Fibroblast of lung (primary cell): Measurements from ENCODE around the gene MKKS. TPM values are rescaled to one million over a fixed set of nuclear protein-coding genes. Genes with fewer than 3 reads are reported as not detected.

ENCODE experiments used
- DNase-seq, 2 donors: peaks; one replicate each; pipeline versions ENCODE4 v3.0.0 to v3.0.0-alpha.2; 2010; ENCODE audit warnings: low read depth in 2 of 2
- H2AFZ ChIP-seq: 2 replicates; pipeline ENCODE4 v1.5.1; 2012; ENCODE audit warnings: low read length, control low read depth, inconsistent platforms
- H3K27ac ChIP-seq: 2 replicates; pipeline ENCODE4 v1.5.1; 2011; ENCODE audit warnings: low read length, control low read depth; ENCODE audit not compliant: insufficient read depth
- H3K27me3 ChIP-seq: 2 replicates; pipeline ENCODE4 v1.5.1; 2011; ENCODE audit warnings: mild to moderate bottlenecking, low read length; ENCODE audit not compliant: control insufficient read depth, insufficient read depth
- H3K36me3 ChIP-seq: 2 replicates; pipeline ENCODE4 v1.5.1; 2011; ENCODE audit warnings: low read length; ENCODE audit not compliant: control insufficient read depth, insufficient read depth
- H3K4me1 ChIP-seq: 2 replicates; pipeline ENCODE4 v1.5.1; 2011; ENCODE audit warnings: low read length; ENCODE audit not compliant: control insufficient read depth, insufficient read depth; ENCODE audit errors: extremely low read depth
- H3K4me2 ChIP-seq: 2 replicates; pipeline ENCODE4 v1.5.1; 2011; ENCODE audit warnings: low read length, control low read depth; ENCODE audit not compliant: insufficient read depth; ENCODE audit errors: extremely low read depth
- H3K4me3 ChIP-seq, 4 experiments: fragments of 200-600 bp in 1 of 4; sonication (generic) in 1 of 4; replicated peaks in 1 of 4; 2 replicates each; pipeline ENCODE4 v1.5.1; 2011 to 2016; ENCODE audit warnings: low read length in 4 of 4, low read depth in 3 of 4, mild to moderate bottlenecking in 3 of 4, control low read depth in 2 of 4, inconsistent platforms in 1 of 4, mixed read lengths in 1 of 4; ENCODE audit not compliant: insufficient read depth in 1 of 4; ENCODE audit errors: control extremely low read depth in 1 of 4
- H3K79me2 ChIP-seq: 2 replicates; pipeline ENCODE4 v1.5.1; 2012; ENCODE audit warnings: mild to moderate bottlenecking, low read length, inconsistent platforms; ENCODE audit not compliant: control insufficient read depth, insufficient read depth
- H3K9ac ChIP-seq: 2 replicates; pipeline ENCODE4 v1.5.1; 2011; ENCODE audit warnings: mild to moderate bottlenecking, low read length, control low read depth; ENCODE audit not compliant: insufficient read depth
- H3K9me3 ChIP-seq: 2 replicates; pipeline ENCODE4 v1.5.1; 2012; ENCODE audit warnings: low read depth, low read length; ENCODE audit not compliant: control insufficient read depth, insufficient read depth
- H4K20me1 ChIP-seq: 2 replicates; pipeline ENCODE4 v1.5.1; 2011; ENCODE audit warnings: low read length; ENCODE audit not compliant: control insufficient read depth, insufficient read depth; ENCODE audit errors: extremely low read depth
- CTCF ChIP-seq, 2 donors: IDR thresholded peaks in 1 of 2; conservative IDR thresholded peaks in 1 of 2; 1 replicate in 1 of 2; 2 replicates in 1 of 2; pipeline ENCODE4 v1.5.1; 2011 to 2012; ENCODE audit warnings: low read length in 2 of 2, control low read depth in 1 of 2, inconsistent platforms in 1 of 2, low read depth in 1 of 2, mild to moderate bottlenecking in 1 of 2
- EZH2 ChIP-seq: IDR thresholded peaks from 2 replicates; pipeline ENCODE4 v1.5.1; 2012; ENCODE audit warnings: low read length, control low read depth, mild to moderate bottlenecking; ENCODE audit errors: missing control alignments
- polyA plus RNA-seq, 2 donors: library from polyadenylated mRNA; depleted of rRNA in 1 of 2; stranded (reverse) in 1 of 2; unstranded in 1 of 2; fragments of >200 nt; gene quantifications; 2 replicates each; pipeline ENCODE4 v1.2.1, GENCODE V29; 2011 to 2012; ENCODE audit warnings: missing spikeins in 1 of 2
- total RNA-seq: library from RNA; depleted of rRNA; stranded (reverse); fragments of >200 nt; gene quantifications from 2 replicates; pipeline ENCODE4 v1.2.1, GENCODE V29; 2014

MKKS gene
- total and polyA plus RNA-seq, 2 donors (not counting 1 experiment from before 2014, with no cell fraction given), result 6.4 to 13.1 TPM

- no peaks in the 10 kb centered on the region for H4K20me1 ChIP-seq
- no peaks in the 10 kb centered on the region for H3K27me3 ChIP-seq
- no peaks in the 10 kb centered on the region for H3K79me2 ChIP-seq
- no peak overlapping the region for H3K9ac ChIP-seq
- H3K36me3 ChIP-seq, result peaks cover 3% of the 10 kb centered on the region
- H3K4me1 ChIP-seq, result no peaks in the 10 kb centered on the region
- no peak overlapping the region for H3K27ac ChIP-seq
- no peak overlapping the region for H2AFZ ChIP-seq
- TF ChIP-seq CTCF (conservative IDR thresholded peaks at IDR 0.05 in 1 of 2, IDR thresholded peaks at IDR 0.05 in 1 of 2; ENCODE audit: low read depth in 1 of 2, low read length in 2 of 2), result peak; percentile 23 to 33
- no peak for TF ChIP-seq EZH2
- peak; percentile 18 to 39 for DNase-seq
- no peak overlapping the region for H3K4me2 ChIP-seq
- H3K4me3 ChIP-seq, result no peak overlapping the region
- no peaks in the 10 kb centered on the region for H3K9me3 ChIP-seq
These were observed 21.2 kb downstream of the MKKS start for GRCh38 chr20:10412591-10413408.

GRCh38 chr20:10411673-10412072 is 22.3 kb downstream of the MKKS start:
- Histone ChIP-seq H3K4me1 (no peaks in the 10 kb centered on the region), H3K4me2 (no peak overlapping the region), H3K9me3 (no peaks in the 10 kb centered on the region), H3K27ac (no peak overlapping the region), H3K27me3 (no peaks in the 10 kb centered on the region), H2AFZ (no peak overlapping the region), H3K4me3 (no peak overlapping the region), H3K36me3 (peaks cover 3% of the 10 kb centered on the region), H3K9ac (no peak overlapping the region), H4K20me1 (no peaks in the 10 kb centered on the region), H3K79me2 (no peaks in the 10 kb centered on the region)
- DNase-seq, result no peak
- TF ChIP-seq EZH2, result no peak
- no peak for TF ChIP-seq CTCF (conservative IDR thresholded peaks at IDR 0.05 in 1 of 2, IDR thresholded peaks at IDR 0.05 in 1 of 2; ENCODE audit: low read depth in 1 of 2, low read length in 2 of 2)

- no peaks in the 10 kb centered on the region for H4K20me1 ChIP-seq
These were observed 25.8 kb downstream of the MKKS start for GRCh38 chr20:10408108-10408813.

More at GRCh38 chr20:10408108-10408813, 25.8 kb downstream of the MKKS start:
- H3K27ac ChIP-seq, result no peak overlapping the region
- no peak for DNase-seq
- H3K4me3 ChIP-seq, result no peak overlapping the region
- TF ChIP-seq EZH2 (no peak), CTCF (conservative IDR thresholded peaks at IDR 0.05 in 1 of 2, IDR thresholded peaks at IDR 0.05 in 1 of 2; ENCODE audit: low read depth in 1 of 2, low read length in 2 of 2) (no peak)
- H3K36me3 ChIP-seq, result peaks cover 3% of the 10 kb centered on the region
- H3K9me3 ChIP-seq, result no peaks in the 10 kb centered on the region
- no peak overlapping the region for H3K9ac ChIP-seq
- H2AFZ ChIP-seq, result no peak overlapping the region
- H3K79me2 ChIP-seq, result no peaks in the 10 kb centered on the region
- H3K27me3 ChIP-seq, result no peaks in the 10 kb centered on the region
- no peaks in the 10 kb centered on the region for H3K4me1 ChIP-seq
- no peak overlapping the region for H3K4me2 ChIP-seq
